Brain microvascular endothelial cell (primary cell): ENCODE data around the gene TM4SF18.

Experiments used
- DNase-seq: peaks from one replicate; pipeline ENCODE4 v3.0.0-alpha.2; 2020
- H3K27ac ChIP-seq: fragments of 250-450 bp; sonication (Bioruptor Pico); 2 replicates; pipeline ENCODE4 v1.5.1; 2020; ENCODE audit warnings: mild to moderate bottlenecking, moderate library complexity
- H3K27me3 ChIP-seq: fragments of 250-450 bp; sonication (Bioruptor Pico); replicated peaks from 2 replicates; pipeline ENCODE4 v1.5.1; 2020; ENCODE audit warnings: mild to moderate bottlenecking
- H3K36me3 ChIP-seq: fragments of 250-450 bp; sonication (Bioruptor Pico); replicated peaks from 2 replicates; pipeline ENCODE4 v1.5.1; 2020; ENCODE audit warnings: mild to moderate bottlenecking
- H3K4me3 ChIP-seq: 2 replicates; pipeline ENCODE4 v1.5.1; 2011; ENCODE audit warnings: low read depth, mild to moderate bottlenecking, control low read depth, low read length, moderate library complexity
- in situ Hi-C: cut with HindIII; loops from 2 replicates; pipeline ENCODE4 v1.10.0; 2017; ENCODE audit warnings: low sequenced_read_pairs, low pct_ligation_motif_present
- TF ChIP-seq, protein P1 (sequence below): IDR thresholded peaks from 2 replicates; pipeline ENCODE4 v1.5.1; 2011; ENCODE audit warnings: low read depth, mild to moderate bottlenecking, moderate library complexity, low read length, control low read depth, inconsistent platforms; ENCODE audit errors: missing control alignments

The TM4SF18 gene

DNA sequence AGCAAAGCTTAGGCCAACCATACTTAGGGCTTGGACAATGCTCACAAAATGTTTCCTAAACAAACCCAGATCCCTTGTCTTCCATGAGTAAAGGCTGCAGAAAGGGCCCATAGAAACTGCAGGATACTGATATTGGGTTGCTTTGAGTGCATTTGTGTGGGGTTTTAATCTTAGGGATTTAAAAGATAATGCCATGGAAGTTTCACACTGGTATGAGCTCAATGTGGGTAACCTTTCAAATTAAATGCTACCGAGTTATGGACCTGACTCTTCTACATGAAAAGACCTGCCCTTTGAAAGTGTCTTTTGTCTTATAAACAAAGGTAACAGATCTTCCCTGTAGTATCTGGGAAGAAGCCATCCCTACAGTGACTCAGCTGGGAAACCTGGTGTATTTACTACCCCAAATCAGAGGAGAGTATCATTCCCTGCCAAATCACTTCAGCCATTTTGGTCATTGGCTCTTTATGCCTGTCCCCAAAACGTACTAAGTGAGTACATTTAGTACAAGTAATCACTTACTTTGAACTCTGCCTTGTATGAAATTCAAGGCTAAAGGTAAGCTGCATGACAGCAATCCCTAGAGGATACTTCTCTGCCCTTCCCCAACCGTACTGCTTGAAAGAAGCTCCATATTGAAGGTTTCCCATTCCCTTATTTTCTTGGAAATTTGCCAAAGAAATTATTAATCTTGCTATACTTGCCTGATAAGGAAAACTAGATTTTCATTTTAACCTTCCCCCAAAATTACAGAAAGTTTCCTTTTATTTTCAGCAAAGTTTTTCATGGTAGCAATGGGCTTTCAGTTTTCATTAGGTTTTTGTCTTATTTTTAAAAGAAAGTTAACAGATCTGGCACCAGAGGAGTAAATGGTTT is 36.8 kb upstream of the TM4SF18 start:
- no peaks in the 10 kb centered on the region for H3K27me3 ChIP-seq
- DNase-seq: no peak
- TF ChIP-seq, protein P1, sequence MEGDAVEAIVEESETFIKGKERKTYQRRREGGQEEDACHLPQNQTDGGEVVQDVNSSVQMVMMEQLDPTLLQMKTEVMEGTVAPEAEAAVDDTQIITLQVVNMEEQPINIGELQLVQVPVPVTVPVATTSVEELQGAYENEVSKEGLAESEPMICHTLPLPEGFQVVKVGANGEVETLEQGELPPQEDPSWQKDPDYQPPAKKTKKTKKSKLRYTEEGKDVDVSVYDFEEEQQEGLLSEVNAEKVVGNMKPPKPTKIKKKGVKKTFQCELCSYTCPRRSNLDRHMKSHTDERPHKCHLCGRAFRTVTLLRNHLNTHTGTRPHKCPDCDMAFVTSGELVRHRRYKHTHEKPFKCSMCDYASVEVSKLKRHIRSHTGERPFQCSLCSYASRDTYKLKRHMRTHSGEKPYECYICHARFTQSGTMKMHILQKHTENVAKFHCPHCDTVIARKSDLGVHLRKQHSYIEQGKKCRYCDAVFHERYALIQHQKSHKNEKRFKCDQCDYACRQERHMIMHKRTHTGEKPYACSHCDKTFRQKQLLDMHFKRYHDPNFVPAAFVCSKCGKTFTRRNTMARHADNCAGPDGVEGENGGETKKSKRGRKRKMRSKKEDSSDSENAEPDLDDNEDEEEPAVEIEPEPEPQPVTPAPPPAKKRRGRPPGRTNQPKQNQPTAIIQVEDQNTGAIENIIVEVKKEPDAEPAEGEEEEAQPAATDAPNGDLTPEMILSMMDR: no peak
- H3K4me3 ChIP-seq: no peak overlapping the region
- peaks cover 42% of the 10 kb centered on the region for H3K36me3 ChIP-seq
- H3K27ac ChIP-seq: no peak overlapping the region
- in situ Hi-C loops: no loop called here

DNA sequence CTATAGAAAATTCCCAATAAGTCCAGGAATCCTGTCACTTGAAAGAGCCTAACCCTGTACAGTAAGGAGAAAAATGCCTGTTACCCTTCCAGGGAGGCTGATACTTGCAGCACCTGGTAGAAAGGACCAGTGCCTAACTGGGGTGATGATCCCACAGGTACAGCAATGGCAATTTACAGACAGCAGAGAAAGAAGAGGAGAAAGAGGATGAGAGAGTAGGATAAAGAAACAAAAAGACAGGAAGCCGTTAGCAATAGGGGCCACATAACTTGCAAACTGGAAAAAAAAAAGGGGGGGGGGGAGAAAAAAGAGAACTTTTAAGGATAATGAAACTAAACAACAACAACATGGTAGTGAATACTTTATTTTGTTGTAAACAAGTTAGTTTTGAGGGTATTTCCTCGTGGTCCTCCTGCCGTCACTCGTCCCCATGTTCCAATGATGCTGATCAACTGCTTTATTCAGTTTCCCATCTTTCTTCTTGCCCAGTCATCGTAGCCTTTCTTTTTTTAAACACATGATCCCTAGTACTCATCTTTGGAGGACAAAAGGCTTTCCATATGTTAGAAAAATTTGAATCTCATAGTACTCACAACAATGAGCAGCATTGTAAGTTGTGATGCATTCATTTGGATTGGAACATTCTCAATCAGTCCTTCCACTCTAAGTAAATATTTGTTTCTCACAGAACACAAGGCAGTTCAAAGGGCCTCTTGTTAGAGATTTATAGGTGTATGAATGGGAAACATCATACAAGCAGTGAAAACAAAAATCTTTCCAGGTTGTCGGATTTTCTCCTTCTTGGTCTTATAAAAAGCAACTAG is 35.5 kb upstream of the TM4SF18 start:
- Histone ChIP-seq H3K36me3 (peaks cover 33% of the 10 kb centered on the region), H3K27ac (no peak overlapping the region), H3K27me3 (no peaks in the 10 kb centered on the region), H3K4me3 (no peak overlapping the region)
- DNase-seq: no peak
- TF ChIP-seq, protein P1: no peak
- in situ Hi-C loops: no loop called here

DNA sequence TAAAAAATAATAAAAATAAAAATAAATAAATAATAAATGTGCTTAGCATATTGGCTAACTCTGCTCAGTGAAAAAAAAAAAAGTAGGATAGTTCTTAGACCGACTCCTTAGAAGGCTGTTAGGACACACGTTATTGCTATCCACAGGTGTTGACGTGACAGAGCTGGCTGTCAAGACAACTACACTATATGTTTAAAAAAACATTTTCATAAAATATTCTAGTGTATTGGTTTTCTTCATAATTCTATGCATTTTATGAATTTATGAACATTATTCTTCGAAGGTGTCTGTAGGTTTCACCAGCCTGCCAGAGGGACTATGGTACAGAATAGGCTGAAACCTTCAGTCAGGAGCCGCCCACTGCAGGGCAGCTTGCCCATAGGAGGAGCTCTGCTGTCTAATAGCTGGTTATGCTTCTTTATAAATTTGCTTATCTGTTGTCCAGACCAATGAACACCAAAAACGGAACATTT is 34.8 kb upstream of the TM4SF18 start:
- TF ChIP-seq, protein P1: peak; percentile 24
- no peak for DNase-seq
- Histone ChIP-seq H3K27ac (no peak overlapping the region), H3K4me3 (no peak overlapping the region), H3K36me3 (peaks cover 28% of the 10 kb centered on the region), H3K27me3 (no peaks in the 10 kb centered on the region)
- in situ Hi-C loops: no loop called here

DNA sequence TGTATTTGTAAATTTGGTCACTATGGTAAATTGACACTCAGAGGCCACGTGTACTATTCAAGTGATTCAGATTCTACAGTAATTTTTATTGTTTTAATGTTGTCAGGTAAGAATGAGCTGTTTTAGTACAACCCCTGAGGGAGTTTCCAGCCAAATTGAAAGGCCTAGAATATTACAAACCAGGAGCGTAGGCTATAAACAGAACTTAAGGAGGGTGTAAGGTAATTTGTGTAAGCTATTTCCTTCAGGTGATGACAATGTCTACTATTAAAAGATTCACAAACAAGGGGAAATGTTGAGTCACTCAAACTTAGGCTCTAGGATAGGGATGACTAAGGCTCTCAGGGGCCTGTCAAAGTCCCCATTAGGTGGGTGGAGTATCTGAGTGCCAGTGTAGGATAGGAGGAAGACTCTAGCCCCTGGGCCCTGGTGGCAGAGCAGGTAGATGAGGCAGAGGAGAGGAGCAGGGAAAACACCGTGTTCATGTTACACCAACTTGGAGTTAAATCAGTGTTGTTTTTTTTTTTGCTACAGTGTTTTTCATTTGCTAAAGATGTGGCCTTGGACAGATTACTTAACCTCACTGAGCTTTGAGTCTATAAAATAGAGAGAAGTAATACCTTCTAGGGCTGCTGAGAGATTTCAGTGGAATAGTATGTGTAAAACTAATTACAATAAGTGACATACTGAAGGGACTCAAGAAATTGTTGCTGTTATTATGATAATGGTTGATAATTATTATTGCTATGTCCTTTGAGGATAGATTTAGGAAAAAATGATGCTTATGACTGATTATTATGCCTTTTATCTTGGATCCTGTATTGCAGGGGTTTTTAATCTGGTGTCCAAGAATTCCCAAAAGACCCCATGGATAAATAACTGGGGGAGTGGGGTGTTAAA is 33.8 kb upstream of the TM4SF18 start:
- no peak overlapping the region for H3K27ac ChIP-seq
- H3K36me3 ChIP-seq: peaks cover 22% of the 10 kb centered on the region
- in situ Hi-C loops: no loop called here
- TF ChIP-seq, protein P1: no peak
- no peaks in the 10 kb centered on the region for H3K27me3 ChIP-seq
- no peak overlapping the region for H3K4me3 ChIP-seq
- DNase-seq: peak; percentile 56

DNA sequence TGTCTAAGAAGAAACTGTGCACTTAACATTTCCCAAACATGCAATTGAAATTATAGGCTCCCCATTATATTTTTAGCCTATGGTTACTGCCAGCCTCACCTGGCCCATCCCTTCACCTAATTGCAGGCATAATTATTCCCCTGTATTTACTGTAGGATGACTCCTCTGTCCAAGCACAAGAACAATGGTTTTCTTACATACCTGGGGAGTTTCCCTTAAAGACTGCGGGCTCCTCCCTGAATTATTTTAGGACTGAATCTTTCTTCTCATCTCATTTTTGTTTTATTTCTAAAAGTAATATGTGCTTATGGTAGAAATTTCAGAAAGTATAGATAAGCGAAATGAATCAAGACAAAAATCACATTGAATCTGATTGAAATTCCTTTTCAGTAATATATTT is 32.6 kb upstream of the TM4SF18 start:
- no peak for DNase-seq
- Histone ChIP-seq H3K27ac (no peak overlapping the region), H3K27me3 (no peaks in the 10 kb centered on the region), H3K4me3 (no peak overlapping the region), H3K36me3 (peaks cover 14% of the 10 kb centered on the region)
- TF ChIP-seq, protein P1: no peak
- in situ Hi-C loops: no loop called here
